GM21526 (cell line): ENCODE measurements around the gene RAI14.
"Not testable (repeated sequence)": the region's sequence is repeated elsewhere in the genome, so short reads cannot be mapped to it uniquely, and the experiment has no call there.

ENCODE experiments used
- ATAC-seq: cut with Tn5 transposase; IDR thresholded peaks from one replicate; pipeline ENCODE4 v1.9.1; 2021; ENCODE audit warnings: moderate library complexity; ENCODE audit not compliant: unreplicated experiment, low FRiP score

RAI14 gene

DNA sequence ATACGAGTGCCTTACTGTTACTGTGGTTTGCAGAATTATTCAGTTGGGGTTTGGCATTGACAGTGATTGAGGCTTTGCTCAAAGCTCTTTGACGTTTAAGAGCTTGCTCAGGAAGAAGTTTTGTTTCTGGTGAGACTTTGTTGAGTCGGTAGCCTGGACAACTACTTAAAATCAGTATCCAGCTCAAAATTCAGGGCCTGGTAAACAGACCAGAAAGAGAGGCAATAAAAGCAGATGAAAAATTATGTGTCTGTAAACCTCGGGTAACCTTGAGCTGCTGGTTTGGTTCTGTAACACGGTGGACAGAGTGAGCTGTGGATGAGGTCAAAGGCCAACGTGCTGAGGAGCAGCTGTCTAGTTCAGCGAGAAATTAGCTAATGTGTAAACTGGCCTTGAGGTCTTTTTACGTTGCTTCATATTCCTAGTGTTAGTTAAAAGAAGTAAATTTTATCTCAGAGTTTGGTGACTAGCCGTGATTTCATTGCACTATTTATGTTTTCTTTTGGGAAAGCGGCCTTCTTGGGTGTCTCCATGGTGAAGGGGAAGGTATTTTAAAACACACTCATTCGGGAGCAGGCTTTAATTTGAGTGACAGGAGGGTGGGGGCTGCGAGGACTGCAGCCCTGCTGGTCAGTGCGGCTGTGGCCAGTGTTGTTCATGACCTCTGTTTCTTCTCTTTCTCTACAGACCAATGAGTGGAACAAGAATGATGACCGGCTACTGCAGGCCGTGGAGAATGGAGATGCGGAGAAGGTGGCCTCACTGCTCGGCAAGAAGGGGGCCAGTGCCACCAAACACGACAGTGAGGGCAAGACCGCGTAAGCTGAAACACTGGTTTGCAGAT lies 100.9 kb downstream of the RAI14 start:
- ATAC-seq, result no peak

- ATAC-seq, result no peak
Observed at GRCh38 chr5:34758514-34758913, 102.4 kb downstream of the RAI14 start.

DNA sequence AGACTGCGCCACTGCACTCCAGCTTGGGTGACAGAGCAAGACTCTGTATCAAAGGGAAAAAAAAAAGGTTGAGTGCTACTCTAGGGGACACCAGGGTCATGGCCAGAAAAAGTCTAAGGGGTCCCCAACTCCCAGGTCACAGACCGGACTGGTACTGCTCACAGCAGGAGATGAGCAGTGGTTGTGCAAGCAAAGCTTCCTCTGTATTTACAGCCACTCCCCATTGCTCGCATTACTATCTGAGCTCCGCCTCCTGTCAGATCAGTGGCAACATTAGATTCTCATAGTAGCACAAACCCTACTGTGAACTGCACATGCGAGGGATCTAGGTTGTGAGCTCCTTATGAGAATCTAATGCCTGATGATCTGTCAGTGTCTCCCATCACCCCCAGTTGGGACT lies 103.1 kb downstream of the RAI14 start:
- ATAC-seq, result not testable (repeated sequence)

DNA sequence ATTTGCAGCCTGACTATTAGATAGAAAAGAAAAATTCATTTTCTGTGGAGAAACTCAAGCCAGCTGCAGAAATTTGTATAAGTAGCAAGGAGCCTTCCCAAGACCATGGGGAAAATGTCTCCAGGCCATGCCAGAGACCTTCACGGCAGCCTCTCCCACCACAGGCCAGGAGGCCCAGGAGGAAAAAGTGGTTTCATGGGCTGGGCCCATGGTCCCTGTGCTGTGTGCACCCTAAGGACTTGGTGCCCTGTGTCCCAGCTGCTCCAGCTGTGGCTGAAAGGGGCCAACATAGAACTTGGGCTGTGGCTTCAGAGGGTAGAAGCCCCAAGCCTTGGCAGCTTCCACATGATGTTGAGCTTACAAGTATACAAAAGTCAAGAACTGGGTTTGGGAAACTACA lies 109.5 kb downstream of the RAI14 start:
- ATAC-seq, result no peak

GRCh38 chr5:34767180-34767579 lies 111.1 kb downstream of the RAI14 start:
- ATAC-seq, result no peak

DNA sequence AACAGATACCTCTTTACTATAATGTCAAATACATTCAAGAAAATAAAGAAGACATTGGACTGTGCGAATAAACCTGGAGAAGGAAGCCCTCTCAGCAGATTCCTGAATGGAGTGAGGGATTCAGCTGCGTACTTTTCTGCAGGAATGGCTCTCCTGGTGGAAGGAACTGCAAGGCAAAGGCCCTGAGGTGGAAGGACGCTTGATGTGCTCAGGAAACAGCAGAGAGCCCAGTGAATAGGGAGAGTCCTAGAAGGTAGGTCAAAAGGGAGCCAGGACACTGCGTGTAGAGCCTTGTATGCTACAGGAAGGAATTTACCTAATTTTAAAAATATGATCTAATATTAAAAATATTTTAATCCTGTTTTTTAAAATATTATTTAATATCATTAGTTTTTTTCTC lies 114.4 kb downstream of the RAI14 start:
- no peak for ATAC-seq

- no peak for ATAC-seq
Observed at GRCh38 chr5:34771076-34771475, 114.9 kb downstream of the RAI14 start.

DNA sequence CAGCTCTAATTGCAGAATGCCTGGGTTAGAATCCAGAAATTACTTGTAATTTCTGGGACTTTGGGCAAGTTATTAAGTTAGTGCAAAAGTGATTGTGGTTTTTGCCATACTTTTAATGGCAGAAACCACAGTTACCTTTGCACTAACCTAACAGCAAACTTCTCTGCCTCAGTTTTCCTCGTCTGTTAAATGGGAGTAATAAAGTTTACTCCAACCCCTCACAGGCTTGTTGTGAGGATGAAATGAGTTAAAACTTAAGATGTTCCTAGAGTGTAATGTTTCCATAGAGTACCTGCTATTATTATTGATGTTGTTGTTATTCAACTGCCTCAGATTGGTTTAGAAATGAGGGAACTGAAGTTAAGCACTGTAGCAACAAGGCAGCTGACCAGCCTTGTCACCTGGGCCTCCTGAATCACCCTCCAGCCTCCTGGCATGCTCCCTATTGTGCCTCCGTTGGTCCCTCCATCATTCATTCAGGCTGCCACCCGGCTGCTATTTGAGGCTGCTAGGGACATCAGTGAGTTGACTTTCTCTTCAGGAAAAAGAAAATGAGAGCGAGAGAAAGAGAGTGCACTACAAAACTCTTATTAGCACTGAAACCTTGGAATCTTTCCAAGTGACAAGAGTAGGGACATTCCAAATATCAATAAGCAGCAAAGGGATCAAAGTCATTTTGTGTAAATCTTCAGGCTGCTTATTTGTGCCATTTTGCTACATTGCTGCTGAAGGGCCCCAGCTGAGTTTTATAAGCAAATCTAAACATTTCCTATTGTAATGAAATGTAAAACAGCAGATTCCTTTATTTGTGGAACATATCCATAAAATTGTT lies 116.4 kb downstream of the RAI14 start:
- no peak for ATAC-seq

DNA sequence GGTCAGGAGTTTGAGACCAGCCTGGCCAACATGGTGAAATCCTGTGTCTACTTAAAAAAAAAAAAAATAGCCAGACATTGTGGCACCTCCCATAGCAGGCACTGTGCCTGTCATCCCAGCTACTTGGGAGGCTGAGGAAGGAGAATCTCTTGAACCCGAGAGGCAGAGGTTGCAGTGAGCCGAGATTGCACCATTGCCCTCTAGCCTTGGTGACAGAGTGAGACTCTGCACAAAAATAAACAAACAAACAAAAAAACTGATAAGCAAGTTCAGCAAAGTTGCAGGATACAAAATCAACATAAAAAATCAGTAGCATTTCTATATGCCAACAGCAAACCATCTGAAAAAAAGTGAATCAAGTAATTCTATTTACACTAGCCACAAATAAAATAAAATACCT lies 118.0 kb downstream of the RAI14 start:
- no peak for ATAC-seq

DNA sequence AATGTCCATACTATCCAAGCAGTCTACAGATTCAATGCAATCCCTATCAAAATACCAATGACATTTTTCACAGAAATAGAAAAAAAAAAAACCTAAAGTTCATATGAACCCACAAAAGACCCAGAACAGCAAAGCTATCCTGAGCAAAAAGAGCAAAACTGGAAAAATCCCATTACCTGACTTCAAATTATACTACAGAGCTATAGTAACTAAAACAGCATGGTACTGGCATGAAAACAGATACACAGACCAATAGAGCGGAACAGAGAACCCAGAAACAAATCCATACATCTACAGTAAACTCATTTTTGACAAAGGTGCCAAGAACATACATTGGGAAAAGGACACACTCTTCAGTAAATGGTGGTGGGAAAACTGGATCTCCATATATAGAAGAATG lies 118.5 kb downstream of the RAI14 start:
- not testable (repeated sequence) for ATAC-seq

- no peak for ATAC-seq
Observed at GRCh38 chr5:34775886-34776285, 119.8 kb downstream of the RAI14 start.

DNA sequence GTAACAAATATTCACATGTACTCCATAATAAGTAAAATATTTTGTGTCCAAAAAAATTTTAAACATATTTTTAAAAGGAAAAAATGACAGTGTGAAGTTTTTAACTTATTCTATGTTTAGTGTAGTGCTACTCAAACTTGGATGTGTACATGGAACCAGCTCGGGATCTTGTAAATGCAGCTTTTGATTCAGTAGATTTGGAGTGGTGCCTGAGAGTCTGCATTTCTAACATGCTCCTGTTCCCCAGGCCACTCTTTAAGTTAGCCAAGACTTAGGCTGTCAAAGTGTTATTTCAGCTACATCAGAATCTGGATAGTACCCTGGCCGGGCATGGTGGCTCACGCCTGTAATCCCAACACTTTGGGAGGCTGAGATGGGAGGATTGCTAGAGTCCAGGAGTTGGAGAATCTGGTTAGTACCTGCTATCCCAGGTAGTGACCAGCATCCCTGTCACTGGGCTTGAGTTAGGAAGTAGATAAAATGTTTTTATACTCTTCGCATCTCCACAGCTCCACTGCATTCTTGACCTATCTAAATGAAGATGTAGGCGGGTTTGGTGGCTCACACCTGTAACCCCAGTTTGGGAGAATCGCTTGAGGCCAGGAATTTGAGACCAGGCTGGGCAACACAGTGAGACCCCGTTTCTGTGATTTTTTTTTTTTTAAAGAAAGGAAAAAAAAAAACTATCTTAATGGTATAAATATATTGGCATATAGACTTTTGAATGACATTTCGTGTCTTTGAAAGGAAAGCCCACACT lies 122.1 kb downstream of the RAI14 start:
- no peak for ATAC-seq

DNA sequence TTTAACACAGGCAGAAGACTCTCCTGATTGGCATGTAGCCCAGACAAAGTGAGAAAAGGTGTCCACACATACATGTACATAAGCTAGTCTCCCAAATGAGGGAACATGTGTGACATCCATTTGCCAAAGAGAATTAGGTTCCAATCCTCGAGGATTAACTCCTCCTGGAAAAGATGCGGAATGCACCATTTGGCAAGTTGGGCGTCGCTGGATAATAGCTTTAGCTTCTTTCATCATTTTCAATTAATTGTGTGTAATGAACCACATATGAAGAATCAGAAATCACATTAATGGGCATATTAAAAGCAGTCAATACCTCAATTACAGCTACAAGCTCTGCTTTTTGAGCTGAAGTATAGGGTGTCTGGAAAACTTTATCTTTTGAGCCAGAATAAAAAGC lies 127.8 kb downstream of the RAI14 start:
- not testable (repeated sequence) for ATAC-seq

- no peak for ATAC-seq
Observed at GRCh38 chr5:34787035-34787434, 130.9 kb downstream of the RAI14 start.

- ATAC-seq, result no peak
Observed at GRCh38 chr5:34789021-34789531, 132.9 kb downstream of the RAI14 start.

DNA sequence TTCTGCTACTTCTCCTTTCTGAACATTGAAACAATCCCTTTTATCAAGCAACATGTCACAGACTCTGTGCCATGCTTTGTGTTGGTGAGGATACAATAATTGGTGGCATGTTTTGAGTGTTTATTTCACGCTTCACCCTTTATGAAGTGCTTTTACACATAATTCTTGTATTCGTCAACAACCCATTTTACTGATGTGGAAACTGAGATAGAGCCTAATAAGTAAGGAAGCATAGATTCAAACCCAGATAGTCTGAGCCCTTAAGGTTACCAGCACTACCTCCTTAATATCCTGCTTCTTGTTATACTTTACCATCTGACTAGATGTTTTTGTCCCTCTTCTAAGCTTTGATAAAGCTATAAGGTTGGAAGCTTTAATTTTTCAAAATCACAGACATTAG lies 133.5 kb downstream of the RAI14 start:
- ATAC-seq, result no peak

GRCh38 chr5:34790069-34790468 lies 133.9 kb downstream of the RAI14 start:
- ATAC-seq, result no peak

DNA sequence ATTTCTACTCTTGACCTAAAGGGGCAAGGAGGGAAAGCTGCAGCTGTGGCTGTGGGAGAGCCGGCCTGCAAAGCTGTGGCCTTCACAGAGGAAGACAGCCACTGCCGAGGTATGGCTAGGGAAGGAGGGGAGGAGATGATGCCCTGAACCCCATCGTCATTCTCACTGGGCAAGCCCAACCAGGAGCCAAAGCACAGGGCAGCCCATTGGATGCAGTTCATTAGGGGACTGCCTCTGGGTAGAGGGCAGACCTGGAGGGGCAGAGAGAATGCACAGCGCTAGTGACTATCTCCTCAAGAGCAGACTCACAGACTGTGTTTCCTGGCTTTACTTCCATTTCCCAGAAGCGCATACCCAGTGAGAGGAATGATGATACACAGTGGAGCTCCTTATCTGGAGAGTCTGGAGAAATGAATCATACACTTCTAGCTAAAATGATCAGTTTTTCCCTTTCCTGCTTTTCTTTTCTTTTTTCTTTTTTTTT lies 135.7 kb downstream of the RAI14 start:
- ATAC-seq, result no peak

- ATAC-seq, result no peak
Observed at GRCh38 chr5:34802834-34803563, 146.9 kb downstream of the RAI14 start.
